ENCODE measurements around the gene ADORA1. TPM values are rescaled to one million over a fixed set of nuclear protein-coding genes. Genes with fewer than 3 reads are reported as not detected.

Gene ADORA1
- total RNA-seq, 4 donors from 2014 or later, result 1.5 TPM; not detected in 3

DNA sequence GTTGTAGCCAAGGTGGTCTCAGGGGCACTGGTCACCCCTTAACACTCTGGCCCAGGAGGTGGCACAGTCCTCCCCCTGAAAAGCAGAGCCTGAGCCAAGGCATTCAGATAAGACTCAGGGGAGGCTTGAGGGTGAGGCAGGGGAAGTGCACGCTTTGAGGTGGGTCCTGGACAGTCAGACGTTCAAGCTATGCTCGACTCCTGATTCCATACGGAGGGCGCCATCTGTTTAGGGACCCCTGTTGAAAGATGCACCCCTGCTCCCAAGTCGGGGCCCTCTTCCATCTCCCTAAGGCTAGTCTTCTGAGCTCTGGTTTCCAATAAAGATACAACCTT lies 71.9 kb downstream of the ADORA1 start:
- DNase-seq, result peak in 1 of 3 donors; percentile 38
- H3K27ac ChIP-seq, result peak overlapping the region in 2 of 4 donors; percentile 44 to 75

DNA sequence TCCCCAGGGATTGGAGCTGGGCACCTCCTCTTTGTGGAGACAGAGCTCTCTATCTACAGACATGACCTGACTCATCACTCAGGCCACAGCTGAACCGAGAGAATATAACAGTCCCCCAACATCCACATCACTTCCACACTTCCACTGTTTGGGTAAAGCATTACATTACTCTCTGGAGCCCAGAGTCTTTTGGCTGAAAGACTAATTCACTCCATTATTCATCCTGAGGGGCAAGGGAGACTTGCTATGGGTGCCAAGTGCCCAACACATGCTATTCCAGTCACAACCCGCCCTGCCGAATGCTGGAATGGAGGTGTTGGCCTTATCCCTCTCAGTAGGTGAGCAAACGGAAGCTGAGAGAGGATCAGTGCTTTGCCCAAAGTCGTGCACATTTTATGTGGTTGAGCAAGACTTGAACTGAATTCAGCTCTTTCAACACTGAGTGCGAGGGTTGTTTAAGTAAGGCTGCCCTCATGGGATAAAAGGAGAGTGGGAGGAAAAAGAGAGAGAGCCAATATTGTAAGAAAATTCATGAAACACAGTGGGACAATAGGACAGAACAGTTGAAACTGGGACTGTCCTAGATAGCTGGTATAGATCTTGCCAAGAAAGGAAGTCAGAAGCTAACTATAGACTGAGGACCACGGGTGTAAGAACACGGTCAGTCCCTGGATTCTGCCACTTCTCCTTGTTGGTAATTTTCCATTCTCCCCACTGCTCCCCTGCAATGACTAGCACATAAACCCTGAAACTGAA lies 72.5 kb downstream of the ADORA1 start:
- peak overlapping the region; percentile 27 to 75 (median 50) for H3K27ac ChIP-seq

More for the DNA sequence above, 71.9 kb downstream of the ADORA1 start:
- H3K27me3 ChIP-seq, result no peaks in the 10 kb centered on the region
- H3K4me1 ChIP-seq, result peaks cover 0 to 2% (median 0%) of the 10 kb centered on the region in 4 donors
- no peaks in the 10 kb centered on the region for H3K36me3 ChIP-seq
- H3K4me3 ChIP-seq, result no peak overlapping the region
- no peak for TF ChIP-seq POLR2A (IDR thresholded peaks at IDR 0.05)
- TF ChIP-seq, protein P1, sequence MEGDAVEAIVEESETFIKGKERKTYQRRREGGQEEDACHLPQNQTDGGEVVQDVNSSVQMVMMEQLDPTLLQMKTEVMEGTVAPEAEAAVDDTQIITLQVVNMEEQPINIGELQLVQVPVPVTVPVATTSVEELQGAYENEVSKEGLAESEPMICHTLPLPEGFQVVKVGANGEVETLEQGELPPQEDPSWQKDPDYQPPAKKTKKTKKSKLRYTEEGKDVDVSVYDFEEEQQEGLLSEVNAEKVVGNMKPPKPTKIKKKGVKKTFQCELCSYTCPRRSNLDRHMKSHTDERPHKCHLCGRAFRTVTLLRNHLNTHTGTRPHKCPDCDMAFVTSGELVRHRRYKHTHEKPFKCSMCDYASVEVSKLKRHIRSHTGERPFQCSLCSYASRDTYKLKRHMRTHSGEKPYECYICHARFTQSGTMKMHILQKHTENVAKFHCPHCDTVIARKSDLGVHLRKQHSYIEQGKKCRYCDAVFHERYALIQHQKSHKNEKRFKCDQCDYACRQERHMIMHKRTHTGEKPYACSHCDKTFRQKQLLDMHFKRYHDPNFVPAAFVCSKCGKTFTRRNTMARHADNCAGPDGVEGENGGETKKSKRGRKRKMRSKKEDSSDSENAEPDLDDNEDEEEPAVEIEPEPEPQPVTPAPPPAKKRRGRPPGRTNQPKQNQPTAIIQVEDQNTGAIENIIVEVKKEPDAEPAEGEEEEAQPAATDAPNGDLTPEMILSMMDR (IDR thresholded peaks at IDR 0.05), result no peak
- H3K9me3 ChIP-seq, result no peaks in the 10 kb centered on the region

DNA sequence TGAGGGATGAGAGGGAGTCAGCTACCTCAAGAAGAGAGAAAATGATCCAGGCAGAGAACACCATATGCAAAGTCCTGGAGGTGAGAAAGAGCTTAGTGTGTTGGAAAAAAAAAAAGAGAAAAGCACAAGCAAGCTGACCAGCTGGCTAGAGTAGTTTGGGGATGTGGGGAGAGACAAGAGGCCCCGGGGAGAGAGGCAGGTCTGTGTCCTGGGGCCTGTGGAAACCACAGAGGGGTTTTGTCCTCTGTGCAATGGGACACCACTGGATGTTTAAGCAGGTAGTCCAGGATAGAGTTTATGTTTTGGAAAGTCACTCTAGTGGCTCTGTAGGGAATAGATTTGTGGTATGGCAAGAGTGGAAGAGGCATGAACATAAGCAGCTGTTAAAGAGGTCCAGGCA lies 73.4 kb downstream of the ADORA1 start:
- no peak overlapping the region for H3K4me3 ChIP-seq
- H3K36me3 ChIP-seq, result no peaks in the 10 kb centered on the region
- TF ChIP-seq, protein P1 (IDR thresholded peaks at IDR 0.05), result no peak
- TF ChIP-seq POLR2A (IDR thresholded peaks at IDR 0.05), result no peak
- H3K27me3 ChIP-seq, result no peaks in the 10 kb centered on the region
- peak overlapping the region; percentile 27 to 75 (median 50) for H3K27ac ChIP-seq
- DNase-seq, result peak in 1 of 3 donors; percentile 2
- H3K9me3 ChIP-seq, result no peaks in the 10 kb centered on the region
- H3K4me1 ChIP-seq, result peaks cover 0 to 2% (median 0%) of the 10 kb centered on the region in 4 donors

More for the DNA sequence above, 72.5 kb downstream of the ADORA1 start:
- H3K27me3 ChIP-seq, result no peaks in the 10 kb centered on the region
- peak in 1 of 3 donors; percentile 35 for DNase-seq
- TF ChIP-seq, protein P1 (IDR thresholded peaks at IDR 0.05), result no peak
- TF ChIP-seq POLR2A (IDR thresholded peaks at IDR 0.05), result no peak
- no peak overlapping the region for H3K4me3 ChIP-seq
- H3K9me3 ChIP-seq, result no peaks in the 10 kb centered on the region
- no peaks in the 10 kb centered on the region for H3K36me3 ChIP-seq
- peaks cover 0 to 2% (median 0%) of the 10 kb centered on the region in 4 donors for H3K4me1 ChIP-seq

DNA sequence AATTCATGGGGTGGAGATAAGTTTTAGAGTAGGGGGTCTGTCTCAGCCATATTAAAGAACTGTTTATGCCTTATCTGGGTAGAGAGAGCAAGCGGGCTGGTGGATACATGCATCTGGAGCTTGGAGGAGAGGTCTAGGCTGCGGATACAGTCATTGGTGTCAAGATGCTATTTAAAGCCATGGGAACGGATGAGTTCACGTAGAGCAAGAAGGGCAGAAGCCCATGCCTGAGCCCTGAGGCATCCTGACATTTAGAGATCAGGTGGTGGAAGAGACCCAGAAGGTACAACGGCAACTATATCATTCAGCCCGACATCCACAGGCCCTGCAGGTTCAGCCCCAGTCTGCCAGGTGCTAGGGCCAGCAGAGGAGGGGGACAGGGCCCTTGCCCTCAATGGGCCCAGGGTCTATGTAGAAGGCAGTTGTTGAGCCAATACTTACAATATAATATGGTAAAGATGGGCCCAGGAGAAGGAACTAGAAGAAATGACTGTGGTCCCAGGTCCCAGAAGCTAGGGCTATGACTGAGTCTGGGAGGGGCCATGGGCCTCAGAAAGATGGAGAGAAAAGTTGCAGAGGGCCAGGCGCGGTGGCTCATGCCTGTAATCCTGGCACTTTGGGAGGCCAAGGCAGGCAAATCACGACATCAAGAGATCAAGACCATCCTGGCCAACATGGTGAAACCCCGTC lies 74.1 kb downstream of the ADORA1 start:
- Histone ChIP-seq H3K4me3 (no peak overlapping the region), H3K9me3 (no peaks in the 10 kb centered on the region), H3K4me1 (peaks cover 0 to 2% (median 0%) of the 10 kb centered on the region in 4 donors), H3K27ac (peak overlapping the region; percentile 40 to 67 (median 60)), H3K36me3 (no peaks in the 10 kb centered on the region), H3K27me3 (no peaks in the 10 kb centered on the region)
- peak in 1 of 3 donors; percentile 21 for DNase-seq
- TF ChIP-seq, protein P1 (IDR thresholded peaks at IDR 0.05), result no peak
- no peak for TF ChIP-seq POLR2A (IDR thresholded peaks at IDR 0.05)

DNA sequence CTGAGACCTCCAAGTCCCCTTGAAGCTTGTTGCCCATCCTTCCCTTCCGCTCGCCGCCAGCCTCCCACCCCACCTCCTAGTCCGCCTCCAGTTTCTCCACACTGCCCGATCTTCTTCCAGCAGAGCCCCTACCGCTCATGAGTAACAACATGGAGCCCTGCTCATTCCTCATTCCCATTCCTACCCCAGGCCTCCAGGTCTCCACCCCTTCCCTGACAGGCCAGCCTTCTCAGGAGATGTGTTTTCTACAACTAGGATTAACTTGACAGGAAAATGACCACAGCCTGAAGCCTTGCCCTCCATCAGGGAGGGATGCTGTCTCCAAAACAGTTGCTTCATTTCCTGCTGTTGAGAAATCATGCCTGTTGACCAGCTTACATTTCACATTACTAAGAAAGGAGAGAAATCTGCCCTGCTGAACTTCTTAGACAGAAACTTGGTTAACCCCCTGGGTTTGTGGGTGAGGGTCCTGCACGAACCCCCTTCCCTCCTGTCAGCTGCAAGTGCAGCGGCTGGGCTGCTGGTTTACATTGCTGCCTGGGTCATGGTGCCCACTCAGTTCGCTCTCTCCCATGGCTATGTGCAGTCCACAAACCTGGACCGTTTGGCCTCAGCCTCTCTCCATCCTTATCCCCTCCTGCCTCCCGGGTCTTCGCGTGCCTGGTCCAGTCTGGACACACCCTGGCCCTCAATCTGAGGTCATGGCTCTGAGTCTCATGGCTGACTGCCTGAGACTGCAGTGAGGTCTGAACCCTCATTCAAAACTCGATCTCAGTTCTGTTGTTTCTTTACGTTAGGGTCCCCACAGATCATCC lies 75.1 kb downstream of the ADORA1 start:
- Histone ChIP-seq H3K27me3 (no peaks in the 10 kb centered on the region), H3K4me1 (peaks cover 0 to 2% (median 0%) of the 10 kb centered on the region in 4 donors), H3K27ac (peak overlapping the region; percentile 53 to 77 (median 60)), H3K4me3 (no peak overlapping the region), H3K36me3 (no peaks in the 10 kb centered on the region), H3K9me3 (no peaks in the 10 kb centered on the region)
- DNase-seq, result peak in 1 of 3 donors; percentile 65
- TF ChIP-seq POLR2A (IDR thresholded peaks at IDR 0.05), result no peak
- TF ChIP-seq, protein P1 (IDR thresholded peaks at IDR 0.05), result no peak

Measured in Peyer's patch (tissue), 4 donors.